RWPE2 (cell line): ENCODE results near the gene TANC1.

Experiments
- ATAC-seq: fragments of 200-7000 bp; cut with Tn5 transposase; 3 replicates; pipeline ENCODE4 v1.9.1; 2021; ENCODE audit warnings: low read depth
- DNase-seq: peaks from one replicate; pipeline ENCODE4 v3.0.0-alpha.2; 2020; ENCODE audit warnings: low spot score
- H3K27ac ChIP-seq: fragments of 450-650 bp; 2 replicates; pipeline ENCODE4 v1.5.1; 2017; ENCODE audit warnings: mild to moderate bottlenecking; ENCODE audit not compliant: poor library complexity, severe bottlenecking
- H3K27me3 ChIP-seq: fragments of 250-450 bp; sonication (Bioruptor Pico); 2 replicates; pipeline ENCODE4 v1.5.1; 2021; ENCODE audit warnings: mild to moderate bottlenecking, moderate library complexity; ENCODE audit not compliant: insufficient read depth, poor library complexity, severe bottlenecking
- H3K36me3 ChIP-seq: fragments of 250-450 bp; sonication (Bioruptor Pico); 2 replicates; pipeline ENCODE4 v1.5.1; 2020; ENCODE audit warnings: low read depth, mild to moderate bottlenecking, moderate library complexity
- H3K4me1 ChIP-seq: fragments of 250-450 bp; sonication (Bioruptor Pico); 2 replicates; pipeline ENCODE4 v1.5.1; 2021; ENCODE audit warnings: mild to moderate bottlenecking, moderate library complexity; ENCODE audit not compliant: insufficient read depth, poor library complexity, severe bottlenecking
- H3K4me3 ChIP-seq: fragments of 250-450 bp; sonication (Bioruptor Pico); 2 replicates; pipeline ENCODE4 v1.5.1; 2021; ENCODE audit warnings: mild to moderate bottlenecking, moderate library complexity; ENCODE audit not compliant: severe bottlenecking
- H3K9me3 ChIP-seq: fragments of 250-450 bp; sonication (Bioruptor Pico); 2 replicates; pipeline ENCODE4 v1.5.1; 2021; ENCODE audit warnings: mild to moderate bottlenecking, moderate library complexity; ENCODE audit not compliant: severe bottlenecking
- CTCF ChIP-seq: fragments of 450-650 bp; IDR thresholded peaks from one replicate; pipeline ENCODE4 v1.5.1; 2017; ENCODE audit warnings: mild to moderate bottlenecking, moderate library complexity; ENCODE audit not compliant: poor library complexity, severe bottlenecking

The TANC1 gene

GRCh38 chr2:159054032-159054334, 85.5 kb downstream of the TANC1 start:
- H3K4me1 ChIP-seq, result no peaks in the 10 kb centered on the region
- H3K4me3 ChIP-seq, result no peak overlapping the region
- peaks cover under 1% of the 10 kb centered on the region; the same call in 1 of the 2 replicates for H3K36me3 ChIP-seq
- no peaks in the 10 kb centered on the region for H3K27me3 ChIP-seq
- no peak for TF ChIP-seq CTCF
- H3K9me3 ChIP-seq, result no peaks in the 10 kb centered on the region
- DNase-seq (no peak), ATAC-seq (no peak)
- no peak overlapping the region for H3K27ac ChIP-seq

- H3K27me3 ChIP-seq, result no peaks in the 10 kb centered on the region
- TF ChIP-seq CTCF, result no peak
- no peak for DNase-seq
- H3K4me1 ChIP-seq, result no peaks in the 10 kb centered on the region
- H3K4me3 ChIP-seq, result no peak overlapping the region
- ATAC-seq, result no peak
- peaks cover 3% of the 10 kb centered on the region; the same call in 1 of the 2 replicates for H3K36me3 ChIP-seq
- no peak overlapping the region for H3K27ac ChIP-seq
- H3K9me3 ChIP-seq, result no peaks in the 10 kb centered on the region
Observed at GRCh38 chr2:159054985-159055384, 86.5 kb downstream of the TANC1 start.

GRCh38 chr2:159060518-159060917, 92.1 kb downstream of the TANC1 start:
- ATAC-seq (no peak), DNase-seq (no peak)
- Histone ChIP-seq H3K4me3 (no peak overlapping the region), H3K27me3 (no peaks in the 10 kb centered on the region), H3K9me3 (no peaks in the 10 kb centered on the region), H3K27ac (no peak overlapping the region), H3K36me3 (peaks cover 5% of the 10 kb centered on the region; the same call in 1 of the 2 replicates), H3K4me1 (peaks cover 16% of the 10 kb centered on the region)
- TF ChIP-seq CTCF, result no peak

GRCh38 chr2:159063677-159064076, 95.2 kb downstream of the TANC1 start:
- no peak for DNase-seq
- no peak for TF ChIP-seq CTCF
- peak overlapping the region; percentile 65 for H3K27ac ChIP-seq

GRCh38 chr2:159064446-159065301, 96.2 kb downstream of the TANC1 start:
- ATAC-seq (peak; percentile 93), DNase-seq (no peak)
- Histone ChIP-seq H3K36me3 (peaks cover 13% of the 10 kb centered on the region), H3K9me3 (no peaks in the 10 kb centered on the region), H3K27me3 (no peaks in the 10 kb centered on the region), H3K4me3 (no peak overlapping the region), H3K27ac (peak overlapping the region; percentile 65), H3K4me1 (peaks cover 41% of the 10 kb centered on the region)
- TF ChIP-seq CTCF, result no peak

More at GRCh38 chr2:159063677-159064076, 95.2 kb downstream of the TANC1 start:
- Histone ChIP-seq H3K9me3 (no peaks in the 10 kb centered on the region), H3K36me3 (peaks cover 16% of the 10 kb centered on the region), H3K4me1 (peaks cover 37% of the 10 kb centered on the region), H3K27me3 (no peaks in the 10 kb centered on the region), H3K4me3 (no peak overlapping the region)
- ATAC-seq, result no peak
